Brain microvascular endothelial cell (primary cell): ENCODE data around the gene VSIR.

Experiments
- DNase-seq: peaks from one replicate; pipeline ENCODE4 v3.0.0-alpha.2; 2020
- H3K27ac ChIP-seq: fragments of 250-450 bp; sonication (Bioruptor Pico); 2 replicates; pipeline ENCODE4 v1.5.1; 2020; ENCODE audit warnings: mild to moderate bottlenecking, moderate library complexity
- H3K27me3 ChIP-seq: fragments of 250-450 bp; sonication (Bioruptor Pico); replicated peaks from 2 replicates; pipeline ENCODE4 v1.5.1; 2020; ENCODE audit warnings: mild to moderate bottlenecking
- H3K36me3 ChIP-seq: fragments of 250-450 bp; sonication (Bioruptor Pico); replicated peaks from 2 replicates; pipeline ENCODE4 v1.5.1; 2020; ENCODE audit warnings: mild to moderate bottlenecking
- H3K4me3 ChIP-seq: 2 replicates; pipeline ENCODE4 v1.5.1; 2011; ENCODE audit warnings: low read depth, mild to moderate bottlenecking, control low read depth, low read length, moderate library complexity
- in situ Hi-C: cut with HindIII; loops from 2 replicates; pipeline ENCODE4 v1.10.0; 2017; ENCODE audit warnings: low sequenced_read_pairs, low pct_ligation_motif_present
- TF ChIP-seq, protein P1 (sequence below): IDR thresholded peaks from 2 replicates; pipeline ENCODE4 v1.5.1; 2011; ENCODE audit warnings: low read depth, mild to moderate bottlenecking, moderate library complexity, low read length, control low read depth, inconsistent platforms; ENCODE audit errors: missing control alignments

Gene VSIR

GRCh38 chr10:71753960-71754505 lies 19.3 kb downstream of the VSIR start:
- TF ChIP-seq, protein P1, sequence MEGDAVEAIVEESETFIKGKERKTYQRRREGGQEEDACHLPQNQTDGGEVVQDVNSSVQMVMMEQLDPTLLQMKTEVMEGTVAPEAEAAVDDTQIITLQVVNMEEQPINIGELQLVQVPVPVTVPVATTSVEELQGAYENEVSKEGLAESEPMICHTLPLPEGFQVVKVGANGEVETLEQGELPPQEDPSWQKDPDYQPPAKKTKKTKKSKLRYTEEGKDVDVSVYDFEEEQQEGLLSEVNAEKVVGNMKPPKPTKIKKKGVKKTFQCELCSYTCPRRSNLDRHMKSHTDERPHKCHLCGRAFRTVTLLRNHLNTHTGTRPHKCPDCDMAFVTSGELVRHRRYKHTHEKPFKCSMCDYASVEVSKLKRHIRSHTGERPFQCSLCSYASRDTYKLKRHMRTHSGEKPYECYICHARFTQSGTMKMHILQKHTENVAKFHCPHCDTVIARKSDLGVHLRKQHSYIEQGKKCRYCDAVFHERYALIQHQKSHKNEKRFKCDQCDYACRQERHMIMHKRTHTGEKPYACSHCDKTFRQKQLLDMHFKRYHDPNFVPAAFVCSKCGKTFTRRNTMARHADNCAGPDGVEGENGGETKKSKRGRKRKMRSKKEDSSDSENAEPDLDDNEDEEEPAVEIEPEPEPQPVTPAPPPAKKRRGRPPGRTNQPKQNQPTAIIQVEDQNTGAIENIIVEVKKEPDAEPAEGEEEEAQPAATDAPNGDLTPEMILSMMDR = no peak
- H3K27ac ChIP-seq = no peak overlapping the region
- H3K36me3 ChIP-seq = no peaks in the 10 kb centered on the region
- DNase-seq = no peak
- in situ Hi-C loops = no loop called here
- no peaks in the 10 kb centered on the region for H3K27me3 ChIP-seq
- H3K4me3 ChIP-seq = no peak overlapping the region

GRCh38 chr10:71753091-71753959 lies 20.0 kb downstream of the VSIR start:
- TF ChIP-seq, protein P1 = no peak
- Histone ChIP-seq H3K27me3 (no peaks in the 10 kb centered on the region), H3K36me3 (no peaks in the 10 kb centered on the region)

DNA sequence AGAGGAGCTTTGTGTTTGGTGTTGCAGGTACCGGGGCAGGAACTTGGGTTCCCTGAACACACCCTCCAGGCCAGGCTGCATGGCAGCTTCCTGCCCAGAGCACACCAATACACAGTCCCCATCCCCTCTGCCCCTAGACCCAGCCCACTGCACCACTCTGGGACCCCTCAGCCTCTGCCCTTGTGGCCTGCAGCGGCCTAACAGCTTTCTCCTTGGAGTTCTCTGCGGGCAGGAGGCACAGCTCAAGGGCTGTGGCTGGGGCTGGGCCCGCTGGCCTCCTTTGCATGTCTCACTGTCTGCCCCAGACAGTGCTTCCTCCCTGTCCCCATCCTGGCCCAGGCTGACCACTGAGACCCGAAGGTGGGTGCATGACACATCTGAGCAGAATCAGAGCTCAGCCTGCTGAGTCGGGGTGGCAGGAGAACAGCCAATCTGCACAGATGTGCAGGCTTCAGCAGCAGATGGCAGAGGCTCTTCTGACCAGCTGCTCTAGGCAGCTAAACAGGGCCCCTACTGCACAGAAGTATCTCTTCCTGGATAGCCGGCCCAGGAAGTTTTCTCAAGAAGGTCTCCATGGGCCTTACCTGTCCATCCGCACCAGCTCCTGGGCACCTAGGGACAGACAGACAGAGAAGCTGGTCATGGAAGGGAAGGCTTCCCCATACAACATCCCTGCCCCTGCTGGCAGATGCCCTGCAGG lies 20.8 kb downstream of the VSIR start:
- Histone ChIP-seq H3K36me3 (no peaks in the 10 kb centered on the region), H3K4me3 (no peak overlapping the region), H3K27ac (no peak overlapping the region), H3K27me3 (no peaks in the 10 kb centered on the region)
- no peak for DNase-seq
- TF ChIP-seq, protein P1 = no peak
- in situ Hi-C loops = no loop called here

More at GRCh38 chr10:71753091-71753959, 20.0 kb downstream of the VSIR start:
- no peak for DNase-seq
- in situ Hi-C loops = no loop called here
- Histone ChIP-seq H3K4me3 (no peak overlapping the region), H3K27ac (no peak overlapping the region)

DNA sequence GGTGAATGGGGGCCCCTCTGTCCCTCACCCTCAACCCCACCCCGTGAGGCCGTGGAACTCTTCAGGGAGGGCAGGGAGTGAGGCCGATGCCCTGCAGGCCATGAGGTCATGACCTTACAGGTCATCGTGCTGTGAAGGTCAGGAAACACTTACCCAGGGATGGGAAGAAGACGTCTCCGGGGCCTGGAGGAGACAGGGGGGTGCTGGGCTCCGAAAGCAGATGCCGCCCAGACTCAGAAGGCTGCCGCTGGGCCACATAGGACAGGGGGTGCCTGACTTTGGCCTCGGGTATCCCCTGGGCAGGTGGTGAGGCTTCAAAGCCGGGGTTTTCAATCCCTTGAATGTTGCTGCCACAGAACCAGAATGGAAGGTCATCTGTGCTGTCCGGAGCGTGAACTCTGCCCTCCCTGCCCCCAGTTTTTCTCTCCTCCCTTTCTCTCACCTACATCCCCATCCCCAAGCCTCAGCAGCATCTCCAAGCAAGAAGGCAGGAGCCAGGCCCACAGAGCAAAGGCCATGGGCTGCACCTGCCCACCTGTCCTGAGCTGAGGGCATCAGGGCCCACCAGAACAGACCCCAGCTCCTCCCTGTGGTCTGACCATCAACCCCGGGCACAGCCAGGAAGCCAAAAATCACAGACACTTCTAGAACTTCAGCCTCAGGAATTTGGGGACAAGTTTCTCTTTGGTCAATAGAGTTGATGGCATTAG lies 21.6 kb downstream of the VSIR start:
- no peak overlapping the region for H3K4me3 ChIP-seq
- no peak for DNase-seq
- no peaks in the 10 kb centered on the region for H3K27me3 ChIP-seq
- in situ Hi-C loops = no loop called here
- TF ChIP-seq, protein P1 = no peak
- H3K27ac ChIP-seq = no peak overlapping the region
- no peaks in the 10 kb centered on the region for H3K36me3 ChIP-seq

- TF ChIP-seq, protein P1 = no peak
- H3K36me3 ChIP-seq = no peaks in the 10 kb centered on the region
- in situ Hi-C loops = no loop called here
- H3K27ac ChIP-seq = no peak overlapping the region
- H3K27me3 ChIP-seq = no peaks in the 10 kb centered on the region
- no peak for DNase-seq
- no peak overlapping the region for H3K4me3 ChIP-seq
These were observed 22.3 kb downstream of the VSIR start for GRCh38 chr10:71750986-71751385.
